H9 (cell line): ENCODE results near the gene GRB10. TPM values are rescaled to one million over a fixed set of nuclear protein-coding genes. Genes with fewer than 3 reads are reported as not detected.

ENCODE experiments used
- DNase-seq: peaks from one replicate; pipeline ENCODE4 v3.0.0-alpha.2; 2017
- H2AFZ ChIP-seq: one replicate; pipeline ENCODE4 v1.6.1; 2013; ENCODE audit warnings: mild to moderate bottlenecking, low read length, control low read depth, moderate library complexity
- H2AK5ac ChIP-seq: 2 replicates; pipeline ENCODE4 v1.6.1; 2013; ENCODE audit warnings: low read length, control low read depth, mixed read lengths; ENCODE audit not compliant: insufficient read length
- H2BK120ac ChIP-seq: one replicate; pipeline ENCODE4 v1.6.1; 2013; ENCODE audit warnings: low read depth, mild to moderate bottlenecking, low read length, control low read depth, inconsistent platforms; ENCODE audit not compliant: poor library complexity, severe bottlenecking
- H2BK12ac ChIP-seq: 2 replicates; pipeline ENCODE4 v1.6.1; 2013; ENCODE audit warnings: low read length, control low read depth, mixed read lengths, low read depth; ENCODE audit not compliant: insufficient read length
- H2BK15ac ChIP-seq: 2 replicates; pipeline ENCODE4 v1.6.1; 2013; ENCODE audit warnings: low read depth, low read length, control low read depth
- H2BK20ac ChIP-seq: one replicate; pipeline ENCODE4 v1.6.1; 2013; ENCODE audit warnings: low read depth, mild to moderate bottlenecking, low read length, control low read depth, inconsistent platforms; ENCODE audit not compliant: poor library complexity, severe bottlenecking
- H2BK5ac ChIP-seq: 2 replicates; pipeline ENCODE4 v1.6.1; 2013; ENCODE audit warnings: low read length, control low read depth, mixed read lengths; ENCODE audit not compliant: insufficient read length
- H3K14ac ChIP-seq: 2 replicates; pipeline ENCODE4 v1.6.1; 2013; ENCODE audit warnings: low read length, control low read depth; ENCODE audit not compliant: insufficient read depth
- H3K18ac ChIP-seq: 2 replicates; pipeline ENCODE4 v1.6.1; 2013; ENCODE audit warnings: low read depth, mild to moderate bottlenecking, mixed read lengths, low read length, control low read depth; ENCODE audit not compliant: insufficient read length
- H3K23ac ChIP-seq: 2 replicates; pipeline ENCODE4 v1.6.1; 2013; ENCODE audit warnings: low read length, control low read depth, mixed read lengths, low read depth; ENCODE audit not compliant: insufficient read length
- H3K23me2 ChIP-seq: 2 replicates; pipeline ENCODE4 v1.6.1; 2013; ENCODE audit warnings: low read depth, mild to moderate bottlenecking, mixed read lengths, low read length, control low read depth; ENCODE audit not compliant: insufficient read length, poor library complexity, severe bottlenecking
- H3K27ac ChIP-seq: 2 replicates; pipeline ENCODE4 v1.5.1; 2013; ENCODE audit warnings: low read length, control low read depth, mixed read lengths, low read depth; ENCODE audit not compliant: insufficient read length
- H3K27me3 ChIP-seq: 2 replicates; pipeline ENCODE4 v1.6.1; 2013; ENCODE audit warnings: low read length, control low read depth, inconsistent platforms; ENCODE audit not compliant: insufficient read depth
- H3K4ac ChIP-seq: 2 replicates; pipeline ENCODE4 v1.6.1; 2013; ENCODE audit warnings: low read depth, mild to moderate bottlenecking, control low read depth, inconsistent platforms, low read length, moderate library complexity
- H3K4me1 ChIP-seq: 2 replicates; pipeline ENCODE4 v1.6.1; 2013; ENCODE audit warnings: low read length, control low read depth, inconsistent platforms; ENCODE audit not compliant: insufficient read depth
- H3K4me2 ChIP-seq: 2 replicates; pipeline ENCODE4 v1.6.1; 2013; ENCODE audit warnings: low read length, control low read depth, mixed read lengths; ENCODE audit not compliant: insufficient read length, insufficient read depth
- H3K56ac ChIP-seq: 2 replicates; pipeline ENCODE4 v1.6.1; 2013; ENCODE audit warnings: low read depth, mild to moderate bottlenecking, mixed read lengths, low read length, control low read depth; ENCODE audit not compliant: insufficient read length
- H3K79me1 ChIP-seq: 2 replicates; pipeline ENCODE4 v1.6.1; 2013; ENCODE audit warnings: low read depth, mild to moderate bottlenecking, moderate library complexity, low read length, control low read depth, inconsistent platforms; ENCODE audit not compliant: insufficient read depth, poor library complexity, severe bottlenecking
- H3K79me2 ChIP-seq: 2 replicates; pipeline ENCODE4 v1.6.1; 2013; ENCODE audit warnings: low read length, control low read depth, inconsistent platforms; ENCODE audit not compliant: insufficient read depth
- H3K9ac ChIP-seq: 2 replicates; pipeline ENCODE4 v1.6.1; 2013; ENCODE audit warnings: low read length, control low read depth, mixed read lengths; ENCODE audit not compliant: insufficient read length; ENCODE audit errors: extremely low read depth
- H3K9me3 ChIP-seq: one replicate; pipeline ENCODE4 v1.6.1; 2013; ENCODE audit warnings: low read depth, low read length, inconsistent platforms; ENCODE audit not compliant: control insufficient read depth
- H3T11ph ChIP-seq: one replicate; pipeline ENCODE4 v1.6.1; 2013; ENCODE audit warnings: mild to moderate bottlenecking, low read length, control low read depth, inconsistent platforms
- H4K20me1 ChIP-seq: one replicate; pipeline ENCODE4 v1.6.1; 2013; ENCODE audit not compliant: control insufficient read depth, insufficient read length, insufficient read depth
- H4K5ac ChIP-seq: 2 replicates; pipeline ENCODE4 v1.6.1; 2013; ENCODE audit warnings: low read depth, mild to moderate bottlenecking, mixed read lengths, low read length, control low read depth; ENCODE audit not compliant: insufficient read length
- H4K8ac ChIP-seq: replicated peaks from 2 replicates; pipeline ENCODE4 v1.6.1; 2013; ENCODE audit warnings: low read length, control low read depth, mixed read lengths, low read depth; ENCODE audit not compliant: insufficient read length
- H4K91ac ChIP-seq: 2 replicates; pipeline ENCODE4 v1.6.1; 2013; ENCODE audit warnings: low read depth, mild to moderate bottlenecking, moderate library complexity, mixed read lengths, low read length, control low read depth; ENCODE audit not compliant: insufficient read length
- H3K27ac Mint-ChIP-seq, 3 experiments: 2 replicates in 2 of 3; 3 replicates in 1 of 3; pipeline ENCODE4 v1.8.0; 2020 to 2021; ENCODE audit warnings: mixed read lengths in 3 of 3, mild to moderate bottlenecking in 1 of 3, moderate library complexity in 1 of 3
- H3K27me3 Mint-ChIP-seq: 2 replicates; pipeline ENCODE4 v1.8.0; 2021; ENCODE audit warnings: low read depth, mild to moderate bottlenecking, moderate library complexity, mixed read lengths
- H3K36me3 Mint-ChIP-seq, 3 experiments: 2 replicates in 2 of 3; 3 replicates in 1 of 3; pipeline ENCODE4 v1.8.0; 2020 to 2021; ENCODE audit warnings: low read depth in 3 of 3, mixed read lengths in 3 of 3; ENCODE audit not compliant: insufficient read depth in 1 of 3
- H3K4me1 Mint-ChIP-seq, 2 experiments: 2 replicates each; pipeline ENCODE4 v1.8.0; 2020; ENCODE audit warnings: mixed read lengths in 2 of 2
- H3K4me3 Mint-ChIP-seq, 2 experiments: 2 replicates in 1 of 2; 3 replicates in 1 of 2; pipeline ENCODE4 v1.8.0; 2020 to 2021; ENCODE audit warnings: mild to moderate bottlenecking in 2 of 2, mixed read lengths in 2 of 2, moderate library complexity in 1 of 2
- H3K9me3 Mint-ChIP-seq, 2 experiments: 2 replicates in 1 of 2; 3 replicates in 1 of 2; pipeline ENCODE4 v1.8.0; 2020; ENCODE audit warnings: mild to moderate bottlenecking in 2 of 2, mixed read lengths in 2 of 2, moderate library complexity in 1 of 2
- WGBS: extraction: QIAGEN DNeasy Blood & Tissue Kit; methylation state at CpG from one replicate; pipeline ENCODE4 v1.1.7; 2013; ENCODE audit warnings: missing lambda C conversion rate, low lambda C conversion rate, mixed read lengths; ENCODE audit not compliant: insufficient read length; ENCODE audit errors: extremely low coverage; 5-methylcytosine and 5-hydroxymethylcytosine counted together
- total RNA-seq: library from RNA; stranded (reverse); gene quantifications from 2 replicates; pipeline ENCODE4 v1.2.1, GENCODE V29; 2021
- TF ChIP-seq, protein P1 (sequence below): fragments of 200-600 bp; sonication (generic); conservative IDR thresholded peaks from 3 replicates; pipeline ENCODE4 v1.8.0; 2021; ENCODE audit warnings: antibody characterized with exemption, mild to moderate bottlenecking

The GRB10 gene
- total RNA-seq, 1 experiment from 2014 or later = 108 TPM

GRCh38 chr7:50652400-50653125 lies 130.1 kb downstream of the GRB10 start:
- no peak overlapping the region for H2AFZ ChIP-seq
- no peaks in the 10 kb centered on the region for H3K27me3 ChIP-seq
- no peak overlapping the region for H3K18ac ChIP-seq
- H3K23me2 ChIP-seq = no peaks in the 10 kb centered on the region
- no peak overlapping the region for H4K5ac ChIP-seq
- TF ChIP-seq, protein P1, sequence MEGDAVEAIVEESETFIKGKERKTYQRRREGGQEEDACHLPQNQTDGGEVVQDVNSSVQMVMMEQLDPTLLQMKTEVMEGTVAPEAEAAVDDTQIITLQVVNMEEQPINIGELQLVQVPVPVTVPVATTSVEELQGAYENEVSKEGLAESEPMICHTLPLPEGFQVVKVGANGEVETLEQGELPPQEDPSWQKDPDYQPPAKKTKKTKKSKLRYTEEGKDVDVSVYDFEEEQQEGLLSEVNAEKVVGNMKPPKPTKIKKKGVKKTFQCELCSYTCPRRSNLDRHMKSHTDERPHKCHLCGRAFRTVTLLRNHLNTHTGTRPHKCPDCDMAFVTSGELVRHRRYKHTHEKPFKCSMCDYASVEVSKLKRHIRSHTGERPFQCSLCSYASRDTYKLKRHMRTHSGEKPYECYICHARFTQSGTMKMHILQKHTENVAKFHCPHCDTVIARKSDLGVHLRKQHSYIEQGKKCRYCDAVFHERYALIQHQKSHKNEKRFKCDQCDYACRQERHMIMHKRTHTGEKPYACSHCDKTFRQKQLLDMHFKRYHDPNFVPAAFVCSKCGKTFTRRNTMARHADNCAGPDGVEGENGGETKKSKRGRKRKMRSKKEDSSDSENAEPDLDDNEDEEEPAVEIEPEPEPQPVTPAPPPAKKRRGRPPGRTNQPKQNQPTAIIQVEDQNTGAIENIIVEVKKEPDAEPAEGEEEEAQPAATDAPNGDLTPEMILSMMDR = no peak
- no peak overlapping the region for H3K14ac ChIP-seq
- WGBS = no CpG with 5 or more reads among the region's 9 CpGs
- H4K20me1 ChIP-seq = no peaks in the 10 kb centered on the region
- H3K79me2 ChIP-seq = no peaks in the 10 kb centered on the region
- H3K4me1 ChIP-seq = no peaks in the 10 kb centered on the region
- no peak overlapping the region for H3K4ac ChIP-seq
- H2BK5ac ChIP-seq = no peak overlapping the region
- Mint-ChIP-seq H3K27ac (peak overlapping the region in 1 of 3 experiments; percentile 47; a peak in 1 of 7 replicates), H3K4me3 (no peak overlapping the region), H3K36me3 (peaks cover 18 to 29% (median 19%) of the 10 kb centered on the region in 3 experiments), H3K4me1 (peaks cover 11 to 12% of the 10 kb centered on the region in 2 experiments; a peak in 3 of 4 replicates), H3K27me3 (no peaks in the 10 kb centered on the region), H3K9me3 (no peaks in the 10 kb centered on the region)
- H3K56ac ChIP-seq = no peak overlapping the region
- H4K8ac ChIP-seq = no peak overlapping the region
- no peak overlapping the region for H3K27ac ChIP-seq
- H3K79me1 ChIP-seq = no peaks in the 10 kb centered on the region
- H2BK12ac ChIP-seq = no peak overlapping the region
- DNase-seq = no peak
- H3T11ph ChIP-seq = no peak overlapping the region
- no peak overlapping the region for H2BK120ac ChIP-seq
- H2AK5ac ChIP-seq = no peak overlapping the region
- no peaks in the 10 kb centered on the region for H3K9me3 ChIP-seq
- no peak overlapping the region for H2BK20ac ChIP-seq
- H3K4me2 ChIP-seq = no peak overlapping the region
- no peak overlapping the region for H2BK15ac ChIP-seq
- no peak overlapping the region for H3K9ac ChIP-seq
- no peak overlapping the region for H3K23ac ChIP-seq
- no peak overlapping the region for H4K91ac ChIP-seq
